ENCODE data around the gene UBASH3A. TPM values are rescaled to one million over a fixed set of nuclear protein-coding genes. Genes with fewer than 3 reads are reported as not detected.

Gene UBASH3A
- total RNA-seq, 6 experiments from 2014 or later: 0.12 to 0.50 (median 0.15) TPM

DNA sequence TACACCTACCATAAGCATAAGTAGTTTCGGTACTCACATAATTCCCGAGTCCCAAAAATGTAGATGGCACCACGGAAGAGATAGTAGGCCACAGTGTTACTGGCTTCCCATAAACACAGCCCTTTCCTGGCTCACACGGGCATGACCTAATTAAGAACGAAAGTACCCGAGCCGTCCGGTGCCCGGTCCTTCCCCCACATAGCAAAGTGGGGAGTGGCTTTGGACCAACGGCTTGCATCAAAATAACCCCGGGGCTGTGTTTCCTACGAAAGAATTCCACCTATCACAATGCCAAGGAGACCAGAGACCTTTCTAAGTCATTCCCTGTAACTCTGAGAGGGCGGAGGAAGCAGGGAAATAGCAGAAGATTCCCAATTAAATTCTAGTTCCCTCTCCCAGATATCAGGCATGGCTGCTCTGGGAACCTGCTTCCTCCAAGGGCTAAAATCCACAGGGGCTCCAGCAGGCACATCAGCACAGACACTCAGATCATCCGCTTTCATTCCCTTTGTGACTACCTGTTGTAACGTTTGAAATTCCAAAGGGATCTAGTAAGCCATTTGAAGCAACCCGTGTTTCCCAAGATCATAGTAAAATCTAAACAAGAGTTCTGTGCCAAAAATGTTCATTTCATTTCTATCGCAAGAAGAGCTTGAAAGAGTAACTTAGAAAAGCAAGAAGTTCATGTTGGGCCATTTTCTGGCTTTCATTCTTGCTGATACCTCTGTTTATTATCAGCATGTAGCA is 7.6 kb upstream of the UBASH3A start, which contains the start of gene TMPRSS3:
TSS of gene TMPRSS3 (minus strand) at position 148 of the 747 bp plus-strand sequence. CDS start 635 bp downstream, outside the sequence.
- ATAC-seq (peak in 1 of 4 donors; percentile 65), DNase-seq (peak in 1 of 3 donors; percentile 23)
- Histone ChIP-seq H3K36me3 (no peaks in the 10 kb centered on the region), H3K4me3 (no peak within 1 kb of the TSS), H3K4me1 (no peaks in the 10 kb centered on the region), H3K9me3 (no peaks in the 10 kb centered on the region), H3K27me3 (no peaks in the 10 kb centered on the region), H3K27ac (no peak within 1 kb of the TSS)
- intact Hi-C loops (cut with DNase I): no loop called here
- TF ChIP-seq, protein P1, sequence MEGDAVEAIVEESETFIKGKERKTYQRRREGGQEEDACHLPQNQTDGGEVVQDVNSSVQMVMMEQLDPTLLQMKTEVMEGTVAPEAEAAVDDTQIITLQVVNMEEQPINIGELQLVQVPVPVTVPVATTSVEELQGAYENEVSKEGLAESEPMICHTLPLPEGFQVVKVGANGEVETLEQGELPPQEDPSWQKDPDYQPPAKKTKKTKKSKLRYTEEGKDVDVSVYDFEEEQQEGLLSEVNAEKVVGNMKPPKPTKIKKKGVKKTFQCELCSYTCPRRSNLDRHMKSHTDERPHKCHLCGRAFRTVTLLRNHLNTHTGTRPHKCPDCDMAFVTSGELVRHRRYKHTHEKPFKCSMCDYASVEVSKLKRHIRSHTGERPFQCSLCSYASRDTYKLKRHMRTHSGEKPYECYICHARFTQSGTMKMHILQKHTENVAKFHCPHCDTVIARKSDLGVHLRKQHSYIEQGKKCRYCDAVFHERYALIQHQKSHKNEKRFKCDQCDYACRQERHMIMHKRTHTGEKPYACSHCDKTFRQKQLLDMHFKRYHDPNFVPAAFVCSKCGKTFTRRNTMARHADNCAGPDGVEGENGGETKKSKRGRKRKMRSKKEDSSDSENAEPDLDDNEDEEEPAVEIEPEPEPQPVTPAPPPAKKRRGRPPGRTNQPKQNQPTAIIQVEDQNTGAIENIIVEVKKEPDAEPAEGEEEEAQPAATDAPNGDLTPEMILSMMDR (IDR thresholded peaks at IDR 0.05): no peak
- no peak for TF ChIP-seq POLR2A (IDR thresholded peaks at IDR 0.05)
- WGBS (ENCODE audit: insufficient coverage, low coverage, low lambda C conversion rate, missing lambda C conversion rate): 61% methylated on average over 8 of the region's 17 CpGs

DNA sequence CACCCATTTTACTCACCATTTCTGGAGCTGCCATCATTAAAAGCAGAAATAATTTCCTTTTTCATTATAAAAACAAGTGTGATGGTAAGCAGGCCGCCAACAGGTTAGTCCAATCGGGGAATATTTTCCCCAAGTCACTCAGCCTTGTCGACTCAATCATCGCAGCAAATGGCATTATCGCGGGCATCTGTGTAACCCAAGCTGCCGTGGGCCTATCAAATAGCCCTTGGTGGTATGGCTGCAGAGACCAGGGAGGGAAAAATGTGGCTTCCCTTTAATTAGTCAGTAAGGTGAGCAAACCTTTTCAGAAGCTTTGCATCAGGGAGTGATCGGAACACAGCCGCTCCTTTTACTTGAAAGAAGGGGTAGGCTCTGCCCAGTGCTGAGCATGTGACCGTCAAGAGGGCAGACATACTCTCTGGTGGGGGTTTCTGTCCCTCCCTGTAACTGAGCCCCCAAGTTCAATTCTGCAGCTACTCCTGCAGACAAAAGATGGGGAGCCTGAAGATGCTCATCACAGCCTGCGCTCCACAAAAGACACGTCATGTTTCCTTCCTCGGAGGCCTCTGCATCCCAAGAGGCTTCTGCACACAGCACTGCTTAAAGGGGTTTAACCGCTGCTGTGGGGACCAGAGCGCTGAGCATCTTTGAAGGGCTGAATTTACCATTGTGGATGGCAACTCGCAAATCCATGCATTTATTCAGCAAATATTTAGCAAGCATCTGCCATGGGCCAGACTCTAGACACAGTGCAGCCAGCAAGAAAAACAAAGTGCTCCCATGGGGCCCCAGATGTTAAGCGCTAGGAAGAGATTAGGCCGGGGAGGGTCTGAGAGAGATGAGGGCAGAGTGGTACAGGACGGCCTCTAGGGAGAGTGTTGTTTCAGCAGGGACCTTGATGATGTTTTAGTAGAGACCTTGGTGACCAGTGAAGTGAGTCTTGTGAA is 6.6 kb upstream of the UBASH3A start:
- TF ChIP-seq, protein P1 (IDR thresholded peaks at IDR 0.05): no peak
- no peak for TF ChIP-seq POLR2A (IDR thresholded peaks at IDR 0.05)
- ATAC-seq: no peak
- H3K36me3 ChIP-seq: no peaks in the 10 kb centered on the region
- intact Hi-C loops (cut with DNase I): no loop called here
- no peak overlapping the region for H3K27ac ChIP-seq
- peak in 1 of 3 donors; percentile 15 for DNase-seq
- no peaks in the 10 kb centered on the region for H3K27me3 ChIP-seq
- 87% methylated on average over 10 of the region's 19 CpGs for WGBS (ENCODE audit: insufficient coverage, low coverage, low lambda C conversion rate, missing lambda C conversion rate)
- H3K9me3 ChIP-seq: no peaks in the 10 kb centered on the region
- H3K4me3 ChIP-seq: no peak overlapping the region
- no peaks in the 10 kb centered on the region for H3K4me1 ChIP-seq

DNA sequence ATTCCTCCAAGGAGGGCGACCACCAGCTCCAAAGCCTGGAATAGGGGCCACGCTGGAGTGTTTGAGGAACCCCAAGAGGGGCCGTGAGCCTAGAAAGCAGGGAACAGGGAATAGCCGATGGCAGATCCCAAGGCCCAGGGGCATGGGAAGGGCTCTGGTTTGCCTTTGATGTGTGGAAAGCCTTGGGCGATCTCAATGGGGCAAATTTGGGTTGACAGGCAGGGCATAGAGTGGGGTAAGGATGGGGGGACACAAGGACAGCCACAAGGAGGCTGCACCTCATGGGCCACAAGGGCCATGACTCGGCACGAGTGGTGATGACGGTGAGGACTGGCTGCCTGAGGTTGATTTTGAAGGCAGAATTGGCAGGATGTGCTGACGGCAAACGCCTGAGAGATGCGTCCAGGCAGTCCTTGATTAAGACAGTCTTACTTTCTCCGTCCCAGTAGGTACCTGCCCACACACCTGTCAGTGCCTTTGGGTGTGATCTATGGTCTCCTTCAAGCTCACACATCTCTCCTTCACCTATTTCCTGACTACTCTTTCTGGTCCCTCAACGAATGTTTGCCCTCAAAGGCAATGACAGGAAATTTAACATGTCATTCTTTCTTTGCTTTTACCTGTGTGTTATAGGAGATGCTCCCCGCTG is 5.8 kb upstream of the UBASH3A start:
- no peak overlapping the region for H3K27ac ChIP-seq
- DNase-seq (no peak), ATAC-seq (no peak)
- H3K4me3 ChIP-seq: no peak overlapping the region
- no peaks in the 10 kb centered on the region for H3K36me3 ChIP-seq
- no peaks in the 10 kb centered on the region for H3K4me1 ChIP-seq
- WGBS (ENCODE audit: insufficient coverage, low coverage, low lambda C conversion rate, missing lambda C conversion rate): 84% methylated on average over 6 of the region's 14 CpGs
- intact Hi-C loops (cut with DNase I): no loop called here
- no peaks in the 10 kb centered on the region for H3K9me3 ChIP-seq
- TF ChIP-seq POLR2A (IDR thresholded peaks at IDR 0.05): no peak
- TF ChIP-seq, protein P1 (IDR thresholded peaks at IDR 0.05): no peak
- no peaks in the 10 kb centered on the region for H3K27me3 ChIP-seq

DNA sequence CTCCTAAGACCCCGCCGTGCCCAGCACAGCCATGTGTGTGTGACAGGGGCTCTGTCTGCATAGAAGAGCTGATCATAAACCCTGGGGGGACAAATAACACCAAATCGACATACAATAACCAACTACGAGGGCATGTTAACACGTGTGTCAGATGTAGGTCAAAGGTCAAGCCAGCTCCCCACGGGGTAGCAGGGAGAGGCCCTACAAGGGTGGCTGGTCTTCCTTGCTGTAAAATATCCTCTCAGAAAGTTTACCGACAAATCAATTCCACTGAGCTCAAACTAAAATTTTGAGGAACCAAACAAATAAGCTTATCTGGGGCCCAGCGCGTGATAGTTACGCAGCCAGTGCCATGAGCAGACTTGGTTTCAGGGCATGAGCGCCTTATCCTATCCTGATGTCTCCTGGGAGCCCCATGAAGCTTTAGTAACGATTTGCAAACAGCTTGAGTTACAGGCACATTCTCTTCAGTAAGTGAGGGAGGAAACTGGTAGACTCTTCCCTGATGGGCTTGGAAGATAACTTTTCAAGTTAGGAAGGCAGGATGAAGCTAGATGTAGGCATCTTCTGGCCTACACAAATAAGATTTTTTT is 5.2 kb upstream of the UBASH3A start:
- ATAC-seq: no peak
- Histone ChIP-seq H3K4me3 (no peak overlapping the region), H3K4me1 (no peaks in the 10 kb centered on the region), H3K9me3 (no peaks in the 10 kb centered on the region), H3K36me3 (no peaks in the 10 kb centered on the region), H3K27me3 (no peaks in the 10 kb centered on the region), H3K27ac (no peak overlapping the region)
- no peak for DNase-seq
- 68% methylated on average over 12 of the region's 12 CpGs for WGBS (ENCODE audit: insufficient coverage, low coverage, low lambda C conversion rate, missing lambda C conversion rate)
- TF ChIP-seq, protein P1 (IDR thresholded peaks at IDR 0.05): no peak
- no peak for TF ChIP-seq POLR2A (IDR thresholded peaks at IDR 0.05)
- intact Hi-C loops (cut with DNase I): no loop called here
